NCI-H446 (cell line): ENCODE measurements around the gene PACSIN2.
"Not testable (repeated sequence)": the region's sequence is repeated elsewhere in the genome, so short reads cannot be mapped to it uniquely, and the experiment has no call there.

Experiments
- DNase-seq, 2 experiments: peaks; one replicate each; lab custom pipeline; 2025; lab: John Stamatoyannopoulos, UW

The PACSIN2 gene

GRCh38 chr22:43011079-43011478 lies 3.9 kb downstream of the PACSIN2 start:
- DNase-seq, result no peak

GRCh38 chr22:43009444-43009843 lies 5.5 kb downstream of the PACSIN2 start:
- no peak for DNase-seq

- no peak for DNase-seq
Measured at GRCh38 chr22:43008921-43009320, 6.0 kb downstream of the PACSIN2 start.

GRCh38 chr22:43008509-43008908 lies 6.4 kb downstream of the PACSIN2 start:
- no peak for DNase-seq

GRCh38 chr22:43007519-43008102 lies 7.3 kb downstream of the PACSIN2 start:
- no peak for DNase-seq

GRCh38 chr22:43006753-43007152 lies 8.2 kb downstream of the PACSIN2 start:
- no peak for DNase-seq

- DNase-seq, result no peak
Measured at GRCh38 chr22:43006016-43006505, 8.9 kb downstream of the PACSIN2 start.

- no peak for DNase-seq
Measured at GRCh38 chr22:43005106-43005505, 9.8 kb downstream of the PACSIN2 start.

GRCh38 chr22:43004362-43005035 lies 10.4 kb downstream of the PACSIN2 start:
- no peak for DNase-seq

GRCh38 chr22:43002202-43002586 lies 12.8 kb downstream of the PACSIN2 start:
- no peak for DNase-seq

GRCh38 chr22:43001271-43002201 lies 13.4 kb downstream of the PACSIN2 start:
- DNase-seq, result no peak

GRCh38 chr22:43000441-43001175 lies 14.3 kb downstream of the PACSIN2 start:
- no peak for DNase-seq

- DNase-seq, result no peak
Measured at GRCh38 chr22:42997582-42998090, 17.3 kb downstream of the PACSIN2 start.

GRCh38 chr22:42996646-42997365 lies 18.1 kb downstream of the PACSIN2 start:
- no peak for DNase-seq

- not testable (repeated sequence) for DNase-seq
Measured at GRCh38 chr22:42995654-42996053, 19.3 kb downstream of the PACSIN2 start.

GRCh38 chr22:42994917-42995562 lies 19.9 kb downstream of the PACSIN2 start:
- peak in 1 of 2 experiments; percentile 56 for DNase-seq

- DNase-seq, result no peak
Measured at GRCh38 chr22:42994276-42994916, 20.6 kb downstream of the PACSIN2 start.

- no peak for DNase-seq
Measured at GRCh38 chr22:42993651-42994275, 21.2 kb downstream of the PACSIN2 start.

- no peak for DNase-seq
Measured at GRCh38 chr22:42992886-42993479, 22.0 kb downstream of the PACSIN2 start.
